ENCODE results near the gene SNRK. TPM values are rescaled to one million over a fixed set of nuclear protein-coding genes. Genes with fewer than 3 reads are reported as not detected.
A peak's percentile ranks its signal among the peaks of the same experiment; 100 is the strongest.

SNRK gene
- total RNA-seq, 2 experiments from 2014 or later: 215 to 217 TPM

DNA sequence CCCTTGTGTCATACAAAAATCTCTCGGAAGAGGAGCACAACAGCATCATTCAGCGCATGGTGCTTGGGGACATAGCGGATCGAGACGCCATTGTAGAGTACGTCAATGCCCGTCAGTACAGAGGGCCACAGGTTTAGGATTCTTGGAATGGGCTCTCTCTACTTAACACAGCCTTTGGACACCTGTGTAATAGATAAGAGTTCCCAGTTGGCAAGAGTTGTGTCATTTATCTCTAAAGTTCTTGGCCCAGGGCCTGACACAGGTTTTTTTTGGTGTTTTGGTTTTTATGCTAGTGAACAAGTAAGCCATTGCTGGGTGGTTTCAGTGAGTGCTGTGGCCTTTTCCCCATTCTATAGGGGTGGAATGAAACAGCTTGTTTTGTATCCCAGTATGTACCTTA lies 54.1 kb downstream of the SNRK start:
- Histone ChIP-seq H3K27ac (ENCODE audit: low read depth in 1 of 2, low read length in 2 of 2) (no peak overlapping the region), H3K36me3 (ENCODE audit: insufficient read depth, low read length) (peaks cover 93% of the 10 kb centered on the region), H3K4me1 (ENCODE audit: insufficient read depth, low read length) (peaks cover 34% of the 10 kb centered on the region), H3K9me3 (ENCODE audit: control insufficient read depth in 1 of 2, insufficient read depth in 1 of 2, low read length in 2 of 2) (peaks cover 26 to 30% of the 10 kb centered on the region in 2 experiments), H3K4me3 (ENCODE audit: low read length) (no peak overlapping the region), H3K27me3 (ENCODE audit: control insufficient read depth in 1 of 2, insufficient read depth in 2 of 2, low read length in 2 of 2) (no peaks in the 10 kb centered on the region)
- DNase-seq: no peak
- ATAC-seq (ENCODE audit: poor library complexity): no peak
- peaks cover 100% of the 10 kb centered on the region for H3K36me3 Mint-ChIP-seq (ENCODE audit: low read depth)
- peak overlapping the region; percentile 37 for H3K27ac Mint-ChIP-seq
- TF ChIP-seq, protein P1, sequence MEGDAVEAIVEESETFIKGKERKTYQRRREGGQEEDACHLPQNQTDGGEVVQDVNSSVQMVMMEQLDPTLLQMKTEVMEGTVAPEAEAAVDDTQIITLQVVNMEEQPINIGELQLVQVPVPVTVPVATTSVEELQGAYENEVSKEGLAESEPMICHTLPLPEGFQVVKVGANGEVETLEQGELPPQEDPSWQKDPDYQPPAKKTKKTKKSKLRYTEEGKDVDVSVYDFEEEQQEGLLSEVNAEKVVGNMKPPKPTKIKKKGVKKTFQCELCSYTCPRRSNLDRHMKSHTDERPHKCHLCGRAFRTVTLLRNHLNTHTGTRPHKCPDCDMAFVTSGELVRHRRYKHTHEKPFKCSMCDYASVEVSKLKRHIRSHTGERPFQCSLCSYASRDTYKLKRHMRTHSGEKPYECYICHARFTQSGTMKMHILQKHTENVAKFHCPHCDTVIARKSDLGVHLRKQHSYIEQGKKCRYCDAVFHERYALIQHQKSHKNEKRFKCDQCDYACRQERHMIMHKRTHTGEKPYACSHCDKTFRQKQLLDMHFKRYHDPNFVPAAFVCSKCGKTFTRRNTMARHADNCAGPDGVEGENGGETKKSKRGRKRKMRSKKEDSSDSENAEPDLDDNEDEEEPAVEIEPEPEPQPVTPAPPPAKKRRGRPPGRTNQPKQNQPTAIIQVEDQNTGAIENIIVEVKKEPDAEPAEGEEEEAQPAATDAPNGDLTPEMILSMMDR (IDR thresholded peaks at IDR 0.05): no peak
- H3K4me3 Mint-ChIP-seq: no peak overlapping the region
- CTCF ChIA-PET: no interaction called here
- H3K4me1 Mint-ChIP-seq (ENCODE audit: low read depth): peaks cover 56% of the 10 kb centered on the region
- POLR2A ChIA-PET: interaction anchor here (1.4 kb wide), 1 partner anchor 44 kb away, joined by 4 read pairs; no protein-coding TSS in a partner anchor
- H3K27me3 Mint-ChIP-seq: no peaks in the 10 kb centered on the region
- intact Hi-C loops (cut with DNase I, micrococcal nuclease): loop anchor here in 1 of 2 experiments (5.0 kb wide), 2 partner anchors 48 to 52 kb away; no protein-coding TSS in a partner anchor
- H3K9me3 Mint-ChIP-seq: peaks cover 4% of the 10 kb centered on the region

DNA sequence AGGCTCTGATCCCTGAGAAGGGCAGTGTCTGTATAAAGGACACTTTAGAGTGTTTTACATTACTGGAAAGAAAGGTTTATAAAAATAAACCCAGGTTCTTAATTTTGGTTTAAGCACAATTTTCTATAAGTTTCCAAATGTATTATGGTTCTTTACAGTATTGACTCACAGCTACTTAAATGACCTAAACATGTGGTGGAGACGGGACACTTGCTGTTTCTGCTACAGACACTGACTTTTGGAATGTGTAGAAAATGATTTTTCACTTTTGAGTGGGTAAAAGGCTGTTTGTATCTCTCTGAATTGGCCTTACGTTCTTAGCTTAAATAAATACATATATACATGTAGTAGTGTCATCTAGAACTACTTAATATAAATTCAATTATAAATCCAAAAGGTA lies 55.4 kb downstream of the SNRK start:
- CTCF ChIA-PET: no interaction called here
- intact Hi-C loops (cut with DNase I, micrococcal nuclease): loop anchor here in 1 of 2 experiments (5.0 kb wide), 2 partner anchors 49 to 51 kb away; no protein-coding TSS in a partner anchor
- H3K27ac Mint-ChIP-seq: peak overlapping the region; percentile 96

DNA sequence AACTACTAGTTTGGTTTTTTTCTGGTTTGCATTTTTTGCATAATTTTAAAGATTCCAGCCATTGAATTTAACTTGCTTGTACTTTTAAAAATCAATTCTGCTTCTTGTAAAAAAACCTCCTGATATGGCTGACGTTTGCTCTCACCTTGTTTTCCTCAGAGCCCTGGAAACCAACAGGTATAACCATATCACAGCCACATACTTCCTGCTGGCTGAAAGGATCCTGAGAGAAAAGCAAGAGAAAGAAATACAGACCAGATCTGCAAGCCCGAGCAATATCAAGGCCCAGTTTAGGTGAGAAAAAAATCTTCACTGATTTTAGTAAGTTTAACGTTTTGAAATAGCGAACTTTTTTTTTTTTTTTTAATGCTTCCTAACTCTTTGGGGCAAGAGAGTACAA lies 56.8 kb downstream of the SNRK start:
- Histone ChIP-seq H3K4me1 (ENCODE audit: insufficient read depth, low read length) (peaks cover 60% of the 10 kb centered on the region), H3K27me3 (ENCODE audit: control insufficient read depth in 1 of 2, insufficient read depth in 2 of 2, low read length in 2 of 2) (no peaks in the 10 kb centered on the region), H3K36me3 (ENCODE audit: insufficient read depth, low read length) (peaks cover 86% of the 10 kb centered on the region), H3K9me3 (ENCODE audit: control insufficient read depth in 1 of 2, insufficient read depth in 1 of 2, low read length in 2 of 2) (peaks cover 10 to 11% of the 10 kb centered on the region in 2 experiments), H3K27ac (ENCODE audit: low read depth in 1 of 2, low read length in 2 of 2) (no peak overlapping the region), H3K4me3 (ENCODE audit: low read length) (no peak overlapping the region)
- intact Hi-C loops (cut with DNase I, micrococcal nuclease): loop anchor here in 1 of 2 experiments (5.0 kb wide), 2 partner anchors 49 to 51 kb away; no protein-coding TSS in a partner anchor
- Mint-ChIP-seq H3K4me3 (peak overlapping the region; percentile 46), H3K27me3 (no peaks in the 10 kb centered on the region), H3K36me3 (ENCODE audit: low read depth) (peaks cover 100% of the 10 kb centered on the region), H3K4me1 (ENCODE audit: low read depth) (peaks cover 82% of the 10 kb centered on the region), H3K27ac (peak overlapping the region; percentile 96), H3K9me3 (peaks cover 3% of the 10 kb centered on the region)
- ATAC-seq (ENCODE audit: poor library complexity) (peak; percentile 23), DNase-seq (peak in 4 of 14 experiments; percentile 13 to 66 (median 38))
- CTCF ChIA-PET: no interaction called here
- POLR2A ChIA-PET: interaction anchor here (4.5 kb wide), 1 partner anchor 12 kb away, joined by 22 read pairs; no protein-coding TSS in a partner anchor
- TF ChIP-seq, protein P1 (IDR thresholded peaks at IDR 0.05): no peak

More for the DNA sequence above, 55.4 kb downstream of the SNRK start:
- Mint-ChIP-seq H3K9me3 (no peaks in the 10 kb centered on the region), H3K4me1 (ENCODE audit: low read depth) (peaks cover 70% of the 10 kb centered on the region), H3K27me3 (no peaks in the 10 kb centered on the region), H3K36me3 (ENCODE audit: low read depth) (peaks cover 100% of the 10 kb centered on the region), H3K4me3 (no peak overlapping the region)
- DNase-seq (no peak), ATAC-seq (ENCODE audit: poor library complexity) (no peak)
- Histone ChIP-seq H3K27ac (ENCODE audit: low read depth in 1 of 2, low read length in 2 of 2) (no peak overlapping the region), H3K4me3 (ENCODE audit: low read length) (no peak overlapping the region), H3K27me3 (ENCODE audit: control insufficient read depth in 1 of 2, insufficient read depth in 2 of 2, low read length in 2 of 2) (no peaks in the 10 kb centered on the region), H3K9me3 (ENCODE audit: control insufficient read depth in 1 of 2, insufficient read depth in 1 of 2, low read length in 2 of 2) (peaks cover 17 to 20% of the 10 kb centered on the region in 2 experiments), H3K4me1 (ENCODE audit: insufficient read depth, low read length) (peaks cover 46% of the 10 kb centered on the region), H3K36me3 (ENCODE audit: insufficient read depth, low read length) (peaks cover 90% of the 10 kb centered on the region)
- TF ChIP-seq, protein P1 (IDR thresholded peaks at IDR 0.05): no peak
- POLR2A ChIA-PET: interaction anchor here (1.0 kb wide), 1 partner anchor 45 kb away, joined by 3 read pairs; no protein-coding TSS in a partner anchor

Measured in CD4-positive, alpha-beta T cell (primary cell).